RPMI7951 (cell line): ENCODE measurements around the gene GATA3. TPM values are rescaled to one million over a fixed set of nuclear protein-coding genes. Genes with fewer than 3 reads are reported as not detected.
A peak's percentile ranks its signal among the peaks of the same experiment; 100 is the strongest.

Experiments used
- DNase-seq: peaks from one replicate; pipeline ENCODE4 v3.0.0-alpha.2; 2012; ENCODE audit warnings: low read depth
- total RNA-seq: library from RNA; depleted of rRNA; stranded (reverse); fragments of >200 nt; shearing (Covaris generic); gene quantifications from 2 replicates; pipeline ENCODE4 v1.2.3, GENCODE V29; 2014

Gene GATA3
- total RNA-seq, 1 experiment from 2014 or later: 2.5 TPM

- DNase-seq: no peak
These were observed 3.2 kb upstream of the GATA3 start for GRCh38 chr10:8051109-8051821.

DNA sequence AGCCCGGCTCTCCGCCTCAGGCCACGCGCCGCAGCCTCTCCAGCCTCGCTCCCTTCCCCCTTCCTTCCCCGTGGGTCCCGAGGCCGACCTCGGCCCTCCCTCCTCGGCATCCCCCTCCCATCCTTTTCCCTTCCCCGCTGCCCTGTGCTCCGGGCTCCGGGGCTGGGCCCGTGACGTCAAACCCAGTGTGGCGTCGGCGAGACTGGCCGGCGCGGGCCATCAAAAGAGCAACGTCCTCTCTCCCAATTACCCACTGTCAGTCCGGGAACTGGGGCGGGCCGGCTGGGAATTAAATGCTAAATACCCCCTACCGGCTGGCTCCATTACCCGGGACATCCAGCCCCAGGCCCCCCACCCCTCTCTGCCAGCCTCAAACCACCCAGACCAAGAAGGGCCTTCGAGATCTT lies 2.6 kb upstream of the GATA3 start:
- DNase-seq: no peak

- no peak for DNase-seq
These were observed 2.0 kb upstream of the GATA3 start for GRCh38 chr10:8052341-8052955.

DNA sequence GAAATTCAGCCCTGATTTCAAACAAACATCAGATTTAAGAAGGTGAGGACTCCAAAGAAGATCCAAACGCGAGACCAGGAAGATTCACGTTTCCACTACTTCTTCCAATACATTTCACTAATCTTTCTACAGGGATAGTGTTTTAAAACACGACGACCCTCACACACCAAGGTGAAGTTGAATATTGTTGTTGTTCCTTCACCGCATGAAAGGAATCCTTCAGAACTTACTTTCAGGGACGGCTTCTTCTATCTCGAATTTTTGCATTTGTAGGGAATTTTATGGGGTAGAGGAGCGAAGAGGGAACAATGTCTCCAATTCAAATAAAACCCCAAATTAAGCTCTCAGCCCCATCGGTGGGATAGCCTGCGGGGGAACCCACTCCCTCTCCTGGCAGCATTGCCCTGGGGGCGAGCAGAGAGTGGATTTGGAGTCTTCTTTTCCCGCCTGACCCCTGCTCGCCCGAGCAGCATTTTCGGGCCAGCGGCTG lies 1.5 kb upstream of the GATA3 start:
- DNase-seq: no peak

GRCh38 chr10:8053446-8054243 lies 843 bp upstream of the GATA3 start:
- peak; percentile 88 for DNase-seq

GRCh38 chr10:8054244-8054493 lies 319 bp upstream of the GATA3 start:
- DNase-seq: no peak

GRCh38 chr10:8055420-8056349 lies 1.2 kb downstream of the GATA3 start:
- no peak for DNase-seq

GRCh38 chr10:8056378-8056777 lies 1.9 kb downstream of the GATA3 start:
- DNase-seq: no peak

DNA sequence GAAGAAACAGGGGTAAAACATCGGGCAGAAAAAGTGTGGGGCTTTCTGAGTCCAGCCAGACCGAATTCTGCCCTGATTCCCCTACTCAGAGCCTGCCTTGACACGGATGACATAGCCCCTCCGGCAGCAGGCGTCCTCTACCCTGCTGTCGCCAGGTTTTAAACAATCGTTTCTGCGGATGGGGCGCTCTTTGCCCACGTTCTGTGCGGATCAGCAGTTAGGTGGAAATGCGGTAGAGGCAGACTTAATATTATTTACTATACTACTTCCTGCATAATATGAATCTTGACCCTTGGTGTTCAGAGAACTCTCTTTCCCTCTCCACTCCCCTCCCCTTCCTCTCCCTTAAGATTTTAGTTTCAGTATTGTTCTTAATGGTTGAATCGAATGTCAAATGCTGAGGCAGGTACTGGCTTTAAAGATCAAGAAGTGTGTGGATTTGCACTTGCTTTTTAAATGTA lies 2.4 kb downstream of the GATA3 start:
- no peak for DNase-seq

- peak; percentile 50 for DNase-seq
These were observed 3.3 kb downstream of the GATA3 start for GRCh38 chr10:8057636-8058273.

DNA sequence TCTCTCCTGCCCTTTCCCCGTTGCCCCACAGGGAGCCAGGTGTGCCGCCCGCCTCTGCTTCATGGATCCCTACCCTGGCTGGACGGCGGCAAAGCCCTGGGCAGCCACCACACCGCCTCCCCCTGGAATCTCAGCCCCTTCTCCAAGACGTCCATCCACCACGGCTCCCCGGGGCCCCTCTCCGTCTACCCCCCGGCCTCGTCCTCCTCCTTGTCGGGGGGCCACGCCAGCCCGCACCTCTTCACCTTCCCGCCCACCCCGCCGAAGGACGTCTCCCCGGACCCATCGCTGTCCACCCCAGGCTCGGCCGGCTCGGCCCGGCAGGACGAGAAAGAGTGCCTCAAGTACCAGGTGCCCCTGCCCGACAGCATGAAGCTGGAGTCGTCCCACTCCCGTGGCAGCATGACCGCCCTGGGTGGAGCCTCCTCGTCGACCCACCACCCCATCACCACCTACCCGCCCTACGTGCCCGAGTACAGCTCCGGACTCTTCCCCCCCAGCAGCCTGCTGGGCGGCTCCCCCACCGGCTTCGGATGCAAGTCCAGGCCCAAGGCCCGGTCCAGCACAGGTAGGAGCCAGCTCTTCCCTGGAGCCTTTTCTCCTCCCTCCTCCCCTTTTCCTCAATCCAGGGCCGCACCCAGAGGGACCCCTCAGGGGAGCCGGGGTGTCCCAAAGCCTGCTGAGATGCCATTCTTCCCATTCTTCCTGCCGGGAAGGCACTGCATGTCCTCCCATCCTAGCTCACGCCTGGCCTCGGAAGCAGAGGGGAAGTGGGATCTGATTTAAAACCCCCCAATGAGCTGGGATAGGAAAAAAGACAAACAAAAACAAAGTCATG lies 4.0 kb downstream of the GATA3 start:
- DNase-seq: no peak

DNA sequence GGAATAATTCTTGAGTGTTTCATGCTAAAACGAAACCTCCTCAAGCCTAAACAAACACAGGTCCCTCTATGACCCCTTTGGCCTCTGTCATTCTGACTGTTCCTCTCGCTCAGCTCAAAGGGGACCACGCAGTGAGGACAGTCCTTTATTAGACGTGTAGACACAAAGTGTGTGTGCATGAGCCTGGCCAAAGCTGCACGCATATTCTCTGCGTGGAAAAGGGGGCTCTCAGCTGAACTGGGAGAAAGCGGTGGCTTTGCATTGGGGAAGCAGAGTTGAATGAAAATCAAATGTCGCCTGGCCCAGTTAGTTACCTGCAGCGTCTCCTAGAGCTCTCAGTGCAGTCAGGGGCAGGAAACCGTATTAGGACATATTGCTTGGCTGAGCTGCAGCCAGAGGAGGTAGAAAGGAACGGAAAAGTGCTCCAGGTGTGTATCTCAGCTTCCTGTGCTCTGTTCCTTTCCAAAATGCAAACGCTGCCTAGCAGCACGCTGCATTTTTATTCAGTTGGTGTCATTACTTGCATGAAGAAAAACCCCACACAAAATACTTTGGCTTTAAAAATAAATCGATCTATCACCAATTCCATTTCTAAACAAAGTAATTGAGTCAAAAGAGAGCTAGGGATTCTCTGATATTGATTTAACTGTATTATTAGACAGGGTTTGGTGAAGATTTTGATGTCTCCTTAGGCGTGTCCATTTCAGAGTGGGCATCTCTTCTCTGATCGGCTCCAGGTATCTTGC lies 4.9 kb downstream of the GATA3 start:
- no peak for DNase-seq

- peak; percentile 98 for DNase-seq
These were observed 5.7 kb downstream of the GATA3 start for GRCh38 chr10:8060010-8060703.

DNA sequence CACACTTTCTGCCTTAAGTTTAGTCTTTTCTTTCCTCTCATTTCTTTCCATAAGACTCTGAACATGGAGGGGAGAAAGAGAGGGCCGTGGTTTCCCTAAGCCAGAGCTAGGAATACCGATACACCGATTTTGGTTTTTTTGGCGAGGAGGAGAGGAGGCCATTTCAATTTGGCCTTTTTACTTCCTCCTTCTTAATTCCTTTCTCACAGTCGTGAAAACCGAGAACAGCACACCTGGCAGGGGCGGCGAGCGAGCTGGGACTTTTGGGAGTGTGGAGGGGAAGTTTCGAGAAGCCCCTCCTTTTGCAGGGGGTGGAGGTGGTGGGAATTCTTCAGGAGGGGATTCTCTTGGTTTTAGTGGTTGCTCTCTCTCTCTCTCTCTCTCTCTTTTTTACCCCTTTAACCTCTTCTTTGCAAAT lies 6.2 kb downstream of the GATA3 start:
- DNase-seq: no peak

- DNase-seq: peak; percentile 86
These were observed 7.1 kb downstream of the GATA3 start for GRCh38 chr10:8061274-8062211.

DNA sequence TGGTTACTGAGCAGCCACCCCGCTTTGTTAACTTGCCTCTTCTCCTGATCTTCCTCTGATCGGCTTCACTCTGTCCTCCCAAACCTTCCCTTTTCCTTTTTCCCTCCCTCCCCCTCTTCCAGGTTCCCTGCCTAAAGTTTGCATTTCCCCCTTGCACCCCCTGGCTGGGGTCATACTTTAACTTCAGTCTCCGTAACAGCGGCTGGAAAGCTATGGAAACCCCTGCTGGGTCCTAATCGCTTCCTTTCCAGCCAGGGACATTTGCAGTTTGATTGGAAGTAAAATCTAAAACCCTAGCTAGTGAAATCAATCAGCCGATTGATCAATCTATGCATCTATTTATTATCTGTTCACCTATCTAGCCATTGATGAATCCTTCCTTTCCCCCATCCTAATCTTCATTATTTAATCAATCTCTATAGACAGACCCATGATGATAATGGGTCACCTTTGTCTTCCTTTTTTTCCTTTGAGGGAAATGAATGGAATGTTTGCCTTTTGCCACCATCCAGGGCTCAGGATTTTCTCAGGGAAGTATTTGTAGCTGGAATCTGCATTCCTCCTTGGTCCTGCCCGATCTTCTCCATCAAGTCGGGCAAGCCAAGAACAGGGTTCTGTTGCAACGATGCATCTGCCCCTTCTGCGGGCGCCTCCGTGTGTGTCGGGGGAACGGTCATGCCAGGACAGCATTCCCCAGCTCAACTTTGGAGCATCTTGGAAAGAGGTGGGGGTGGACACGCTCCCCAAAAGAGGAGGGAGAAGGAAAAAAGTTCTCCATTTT lies 8.8 kb downstream of the GATA3 start:
- no peak for DNase-seq

DNA sequence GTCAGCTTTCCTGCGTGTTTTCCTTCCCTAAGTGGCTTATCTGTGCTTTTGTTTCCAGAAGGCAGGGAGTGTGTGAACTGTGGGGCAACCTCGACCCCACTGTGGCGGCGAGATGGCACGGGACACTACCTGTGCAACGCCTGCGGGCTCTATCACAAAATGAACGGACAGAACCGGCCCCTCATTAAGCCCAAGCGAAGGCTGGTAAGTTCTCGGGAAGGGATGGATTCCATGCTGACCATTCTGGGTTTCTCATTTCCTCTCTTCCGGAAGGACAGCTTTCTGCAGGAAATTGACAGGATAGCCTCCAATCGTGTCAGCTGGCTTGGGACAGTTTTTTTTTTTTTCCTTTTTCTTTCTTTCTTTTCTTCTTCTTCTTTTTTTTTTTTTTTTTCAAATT lies 9.4 kb downstream of the GATA3 start:
- peak; percentile 44 for DNase-seq
